Right atrium auricular region (tissue), 2 donors: ENCODE measurements around the gene CCNY. TPM values are rescaled to one million over a fixed set of nuclear protein-coding genes. Genes with fewer than 3 reads are reported as not detected.

Experiments
- DNase-seq: peaks from one replicate; pipeline ENCODE4 v3.0.0-alpha.2; 2019; ENCODE audit warnings: low spot score
- H3K27ac ChIP-seq, 2 donors: fragments of 200-600 bp; sonication (generic); 1 replicate in 1 of 2; 2 replicates in 1 of 2; pipeline ENCODE4 v1.5.1; 2016 to 2019
- H3K27me3 ChIP-seq, 2 donors: fragments of 200-600 bp; sonication (generic); one replicate each; pipeline versions ENCODE4 v1.5.1 to v1.6.0; 2017 to 2019
- H3K36me3 ChIP-seq: fragments of 200-600 bp; sonication (generic); one replicate; pipeline ENCODE4 v1.5.1; 2016
- H3K4me1 ChIP-seq, 2 donors: fragments of 200-600 bp; sonication (generic); one replicate each; pipeline versions ENCODE4 v1.5.1 to v1.6.0; 2017 to 2019
- H3K4me3 ChIP-seq, 2 donors: fragments of 200-600 bp; sonication (generic); 1 replicate in 1 of 2; 2 replicates in 1 of 2; pipeline ENCODE4 v1.5.1; 2017 to 2019; ENCODE audit warnings: mild to moderate bottlenecking in 1 of 2, moderate library complexity in 1 of 2
- H3K9me3 ChIP-seq, 2 donors: fragments of 200-600 bp; sonication (generic); one replicate each; pipeline ENCODE4 v1.5.1; 2019
- CTCF ChIP-seq, 2 donors: fragments of 200-600 bp; sonication (generic); IDR thresholded peaks; one replicate each; pipeline ENCODE4 v1.5.1; 2019; ENCODE audit warnings: antibody characterized with exemption in 2 of 2
- total RNA-seq, 2 donors: library from RNA; depleted of rRNA; stranded (reverse); fragments of >200 nt; gene quantifications; one replicate each; pipeline ENCODE4 v1.1.0, GENCODE V29; 2016

CCNY gene
- total RNA-seq, 2 donors from 2014 or later, result 35.6 to 58.1 TPM

GRCh38 chr10:35569836-35570235 lies 233.5 kb downstream of the CCNY start:
- no peak for DNase-seq
- H3K4me1 ChIP-seq, result peaks cover 0 to 18% of the 10 kb centered on the region in 2 donors
- no peaks in the 10 kb centered on the region for H3K27me3 ChIP-seq
- H3K27ac ChIP-seq, result no peak overlapping the region
- H3K9me3 ChIP-seq, result no peaks in the 10 kb centered on the region
- no peak for TF ChIP-seq CTCF (IDR thresholded peaks at IDR 0.05)
- no peak overlapping the region for H3K4me3 ChIP-seq
- peaks cover 36% of the 10 kb centered on the region for H3K36me3 ChIP-seq

GRCh38 chr10:35570397-35570796 lies 234.1 kb downstream of the CCNY start:
- Histone ChIP-seq H3K9me3 (no peaks in the 10 kb centered on the region), H3K36me3 (peaks cover 42% of the 10 kb centered on the region), H3K27ac (no peak overlapping the region), H3K4me3 (no peak overlapping the region), H3K27me3 (no peaks in the 10 kb centered on the region), H3K4me1 (peaks cover 0 to 12% of the 10 kb centered on the region in 2 donors)
- no peak for DNase-seq
- no peak for TF ChIP-seq CTCF (IDR thresholded peaks at IDR 0.05)

GRCh38 chr10:35572583-35572982 lies 236.3 kb downstream of the CCNY start:
- H3K27ac ChIP-seq, result no peak overlapping the region
- no peak for DNase-seq
- no peaks in the 10 kb centered on the region for H3K27me3 ChIP-seq
- no peak for TF ChIP-seq CTCF (IDR thresholded peaks at IDR 0.05)
- no peak overlapping the region for H3K4me3 ChIP-seq
- H3K4me1 ChIP-seq, result no peaks in the 10 kb centered on the region
- no peaks in the 10 kb centered on the region for H3K9me3 ChIP-seq
- peaks cover 36% of the 10 kb centered on the region for H3K36me3 ChIP-seq

DNA sequence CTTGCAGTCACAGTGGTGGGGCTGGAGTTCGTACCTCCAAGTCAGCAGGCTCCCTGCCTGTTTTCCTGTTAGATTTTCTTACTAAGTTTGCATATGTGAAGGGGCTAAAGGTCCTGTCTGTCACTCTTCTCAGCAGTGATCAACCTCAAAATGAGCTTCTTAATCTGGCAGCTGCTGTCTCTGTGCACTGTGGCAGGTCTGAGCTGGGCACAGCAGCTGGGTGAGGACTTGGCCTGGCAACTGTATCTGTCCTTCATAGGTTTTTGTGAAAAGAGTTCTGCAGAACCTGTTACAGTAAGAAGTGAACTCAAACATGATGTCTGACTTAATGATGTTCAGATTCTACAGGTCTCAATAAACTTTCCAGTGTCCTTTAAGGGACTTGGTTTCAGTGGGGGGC lies 237.5 kb downstream of the CCNY start:
- no peak for TF ChIP-seq CTCF (IDR thresholded peaks at IDR 0.05)
- Histone ChIP-seq H3K27me3 (no peaks in the 10 kb centered on the region), H3K4me3 (no peak overlapping the region), H3K9me3 (no peaks in the 10 kb centered on the region), H3K36me3 (peaks cover 24% of the 10 kb centered on the region), H3K4me1 (no peaks in the 10 kb centered on the region), H3K27ac (no peak overlapping the region)
- DNase-seq, result no peak

DNA sequence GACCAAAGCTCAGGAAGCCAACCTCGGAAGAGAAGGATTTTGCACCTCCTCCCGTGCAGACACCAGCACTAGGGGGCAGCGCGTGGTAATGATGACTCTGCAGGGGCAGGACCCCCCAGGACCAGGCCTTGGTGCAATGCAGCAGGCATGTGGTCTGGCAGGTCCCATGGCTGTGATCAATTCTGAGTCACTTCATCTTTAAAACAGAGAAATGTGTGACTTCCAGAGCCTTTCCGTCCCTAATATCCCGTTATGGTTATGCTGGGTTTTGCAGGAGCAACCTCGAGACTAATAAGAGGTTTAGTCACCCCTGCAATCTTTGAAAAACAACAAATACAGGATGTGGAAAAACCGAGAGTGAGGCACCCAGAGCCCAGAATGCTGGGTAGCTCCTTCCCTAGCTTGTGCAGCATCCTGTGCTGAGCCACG lies 238.6 kb downstream of the CCNY start:
- no peak overlapping the region for H3K27ac ChIP-seq
- no peaks in the 10 kb centered on the region for H3K27me3 ChIP-seq
- peaks cover 15% of the 10 kb centered on the region for H3K36me3 ChIP-seq
- no peaks in the 10 kb centered on the region for H3K9me3 ChIP-seq
- DNase-seq, result peak; percentile 28
- H3K4me3 ChIP-seq, result no peak overlapping the region
- no peaks in the 10 kb centered on the region for H3K4me1 ChIP-seq
- no peak for TF ChIP-seq CTCF (IDR thresholded peaks at IDR 0.05)

GRCh38 chr10:35575640-35576039 lies 239.3 kb downstream of the CCNY start:
- no peaks in the 10 kb centered on the region for H3K4me1 ChIP-seq
- H3K36me3 ChIP-seq, result peaks cover 15% of the 10 kb centered on the region
- TF ChIP-seq CTCF (IDR thresholded peaks at IDR 0.05), result no peak
- DNase-seq, result no peak
- H3K27me3 ChIP-seq, result no peaks in the 10 kb centered on the region
- no peak overlapping the region for H3K27ac ChIP-seq
- H3K4me3 ChIP-seq, result no peak overlapping the region
- H3K9me3 ChIP-seq, result no peaks in the 10 kb centered on the region
